Astrocyte (in vitro differentiated cells and primary cell): Measurements from ENCODE around the gene FGD4.

Experiments
- CTCF ChIP-seq: IDR thresholded peaks from 2 replicates; pipeline ENCODE4 v1.5.1; 2011; ENCODE audit warnings: low read depth, mild to moderate bottlenecking, inconsistent platforms, low read length, moderate library complexity; ENCODE audit not compliant: insufficient read depth
- EZH2 ChIP-seq: IDR thresholded peaks from 2 replicates; pipeline ENCODE4 v1.6.1; 2012; ENCODE audit warnings: mild to moderate bottlenecking, low read length, inconsistent platforms; ENCODE audit not compliant: insufficient read depth

GRCh38 chr12:32532422-32532821 is 133.1 kb downstream of the FGD4 start:
- TF ChIP-seq CTCF = no peak
- TF ChIP-seq EZH2 = no peak
